Measurements from ENCODE around the gene RHBDL3.

The RHBDL3 gene

GRCh38 chr17:32275060-32276042 lies 9.7 kb downstream of the RHBDL3 start:
- TF ChIP-seq, protein P1, sequence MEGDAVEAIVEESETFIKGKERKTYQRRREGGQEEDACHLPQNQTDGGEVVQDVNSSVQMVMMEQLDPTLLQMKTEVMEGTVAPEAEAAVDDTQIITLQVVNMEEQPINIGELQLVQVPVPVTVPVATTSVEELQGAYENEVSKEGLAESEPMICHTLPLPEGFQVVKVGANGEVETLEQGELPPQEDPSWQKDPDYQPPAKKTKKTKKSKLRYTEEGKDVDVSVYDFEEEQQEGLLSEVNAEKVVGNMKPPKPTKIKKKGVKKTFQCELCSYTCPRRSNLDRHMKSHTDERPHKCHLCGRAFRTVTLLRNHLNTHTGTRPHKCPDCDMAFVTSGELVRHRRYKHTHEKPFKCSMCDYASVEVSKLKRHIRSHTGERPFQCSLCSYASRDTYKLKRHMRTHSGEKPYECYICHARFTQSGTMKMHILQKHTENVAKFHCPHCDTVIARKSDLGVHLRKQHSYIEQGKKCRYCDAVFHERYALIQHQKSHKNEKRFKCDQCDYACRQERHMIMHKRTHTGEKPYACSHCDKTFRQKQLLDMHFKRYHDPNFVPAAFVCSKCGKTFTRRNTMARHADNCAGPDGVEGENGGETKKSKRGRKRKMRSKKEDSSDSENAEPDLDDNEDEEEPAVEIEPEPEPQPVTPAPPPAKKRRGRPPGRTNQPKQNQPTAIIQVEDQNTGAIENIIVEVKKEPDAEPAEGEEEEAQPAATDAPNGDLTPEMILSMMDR (conservative IDR thresholded peaks at IDR 0.05): no peak
- TF ChIP-seq ZFX (IDR thresholded peaks at IDR 0.05): no peak
- no peak overlapping the region for H3K27ac ChIP-seq

DNA sequence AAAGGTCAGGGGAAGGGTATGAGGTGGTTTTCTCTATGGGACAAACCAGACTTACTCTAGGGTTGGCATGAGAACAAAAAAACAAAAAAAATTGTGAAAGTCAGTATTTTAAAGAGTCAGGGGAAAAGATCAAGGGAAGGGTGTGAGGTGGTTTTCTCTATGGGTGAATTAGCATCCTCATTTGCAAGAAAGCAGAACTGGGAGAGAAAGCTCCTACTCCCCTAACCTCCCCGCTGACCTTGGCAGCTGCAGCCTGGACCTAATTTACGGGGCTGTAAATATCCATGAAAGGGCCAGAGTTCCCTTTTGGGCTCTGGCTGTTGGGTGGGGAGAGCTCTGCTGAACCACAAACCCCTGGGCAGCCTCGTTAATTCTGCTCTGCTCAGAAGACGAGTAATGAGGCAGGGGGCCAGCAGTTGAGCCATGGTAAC lies 10.6 kb downstream of the RHBDL3 start:
- no peak for TF ChIP-seq ZFX (IDR thresholded peaks at IDR 0.05)
- TF ChIP-seq, protein P1 (conservative IDR thresholded peaks at IDR 0.05): no peak
- H3K27ac ChIP-seq: no peak overlapping the region

GRCh38 chr17:32277284-32277683 lies 11.7 kb downstream of the RHBDL3 start:
- TF ChIP-seq, protein P1 (conservative IDR thresholded peaks at IDR 0.05): no peak
- no peak for TF ChIP-seq ZFX (IDR thresholded peaks at IDR 0.05)
- no peak overlapping the region for H3K27ac ChIP-seq

- H3K27ac ChIP-seq: no peak overlapping the region
- TF ChIP-seq ZFX (IDR thresholded peaks at IDR 0.05): no peak
- TF ChIP-seq, protein P1 (conservative IDR thresholded peaks at IDR 0.05): no peak
These were observed 13.2 kb downstream of the RHBDL3 start for GRCh38 chr17:32278815-32279214.

- no peak overlapping the region for H3K27ac ChIP-seq
- no peak for TF ChIP-seq ZFX (IDR thresholded peaks at IDR 0.05)
- TF ChIP-seq, protein P1 (conservative IDR thresholded peaks at IDR 0.05): no peak
These were observed 14.5 kb downstream of the RHBDL3 start for GRCh38 chr17:32279891-32280716.

GRCh38 chr17:32281011-32281451 lies 15.4 kb downstream of the RHBDL3 start:
- no peak overlapping the region for H3K27ac ChIP-seq

More at GRCh38 chr17:32281011-32281451, 15.4 kb downstream of the RHBDL3 start:
- TF ChIP-seq, protein P1 (conservative IDR thresholded peaks at IDR 0.05): no peak
- no peak for TF ChIP-seq ZFX (IDR thresholded peaks at IDR 0.05)

Measured in C4-2B (cell line).